ENCODE data around the gene HK3. TPM values are rescaled to one million over a fixed set of nuclear protein-coding genes. Genes with fewer than 3 reads are reported as not detected.

The HK3 gene
- total and polyA plus RNA-seq, 4 donors: 4.3 to 25.5 (median 13.3) TPM

GRCh38 chr5:176876506-176877431, 22.4 kb downstream of the HK3 start:
- Histone ChIP-seq H3K4me1 (ENCODE audit: control insufficient read depth in 4 of 4, insufficient read depth in 4 of 4, low read length in 3 of 4) (no peaks in the 10 kb centered on the region), H3K4me3 (ENCODE audit: low read depth in 1 of 3, low read length in 3 of 3) (no peak overlapping the region), H3K9me3 (ENCODE audit: control insufficient read depth in 4 of 4, low read length in 3 of 4) (no peaks in the 10 kb centered on the region), H3K9ac (ENCODE audit: low read depth in 1 of 2, low read length in 2 of 2) (no peak overlapping the region), H3K27ac (ENCODE audit: low read depth in 1 of 2, low read length in 2 of 2) (no peak overlapping the region), H3K36me3 (ENCODE audit: control insufficient read depth in 4 of 4, insufficient read depth in 3 of 4, low read depth in 1 of 4, low read length in 3 of 4) (no peaks in the 10 kb centered on the region), H3K27me3 (ENCODE audit: control insufficient read depth in 4 of 4, insufficient read depth in 4 of 4, low read length in 3 of 4) (no peaks in the 10 kb centered on the region)
- no peak for DNase-seq (ENCODE audit: low spot score)
- 81% methylated on average over 24 of the region's 24 CpGs for WGBS
- no peak for TF ChIP-seq NR2F2 (IDR thresholded peaks at IDR 0.05)
- TF ChIP-seq, protein P1, sequence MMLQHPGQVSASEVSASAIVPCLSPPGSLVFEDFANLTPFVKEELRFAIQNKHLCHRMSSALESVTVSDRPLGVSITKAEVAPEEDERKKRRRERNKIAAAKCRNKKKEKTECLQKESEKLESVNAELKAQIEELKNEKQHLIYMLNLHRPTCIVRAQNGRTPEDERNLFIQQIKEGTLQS (IDR thresholded peaks at IDR 0.05): no peak

GRCh38 chr5:176875783-176876505, 23.2 kb downstream of the HK3 start:
- Histone ChIP-seq H3K27ac (ENCODE audit: low read depth in 1 of 2, low read length in 2 of 2) (no peak overlapping the region), H3K27me3 (ENCODE audit: control insufficient read depth in 4 of 4, insufficient read depth in 4 of 4, low read length in 3 of 4) (no peaks in the 10 kb centered on the region), H3K9ac (ENCODE audit: low read depth in 1 of 2, low read length in 2 of 2) (no peak overlapping the region), H3K9me3 (ENCODE audit: control insufficient read depth in 4 of 4, low read length in 3 of 4) (no peaks in the 10 kb centered on the region), H3K4me3 (ENCODE audit: low read depth in 1 of 3, low read length in 3 of 3) (no peak overlapping the region), H3K4me1 (ENCODE audit: control insufficient read depth in 4 of 4, insufficient read depth in 4 of 4, low read length in 3 of 4) (no peaks in the 10 kb centered on the region), H3K36me3 (ENCODE audit: control insufficient read depth in 4 of 4, insufficient read depth in 3 of 4, low read depth in 1 of 4, low read length in 3 of 4) (no peaks in the 10 kb centered on the region)
- TF ChIP-seq GABPA (IDR thresholded peaks at IDR 0.05 in 1 of 2, conservative IDR thresholded peaks at IDR 0.05 in 1 of 2): no peak
- TF ChIP-seq RXRA (IDR thresholded peaks at IDR 0.05): no peak
- TF ChIP-seq EGR1 (IDR thresholded peaks at IDR 0.05; ENCODE audit: low read depth in 2 of 2): no peak
- TF ChIP-seq, protein P2, sequence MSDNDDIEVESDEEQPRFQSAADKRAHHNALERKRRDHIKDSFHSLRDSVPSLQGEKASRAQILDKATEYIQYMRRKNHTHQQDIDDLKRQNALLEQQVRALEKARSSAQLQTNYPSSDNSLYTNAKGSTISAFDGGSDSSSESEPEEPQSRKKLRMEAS (IDR thresholded peaks at IDR 0.05): no peak
- TF ChIP-seq FOXA1 (IDR thresholded peaks at IDR 0.05): no peak
- no peak for TF ChIP-seq REST (IDR thresholded peaks at IDR 0.05)
- TF ChIP-seq, protein P3, sequence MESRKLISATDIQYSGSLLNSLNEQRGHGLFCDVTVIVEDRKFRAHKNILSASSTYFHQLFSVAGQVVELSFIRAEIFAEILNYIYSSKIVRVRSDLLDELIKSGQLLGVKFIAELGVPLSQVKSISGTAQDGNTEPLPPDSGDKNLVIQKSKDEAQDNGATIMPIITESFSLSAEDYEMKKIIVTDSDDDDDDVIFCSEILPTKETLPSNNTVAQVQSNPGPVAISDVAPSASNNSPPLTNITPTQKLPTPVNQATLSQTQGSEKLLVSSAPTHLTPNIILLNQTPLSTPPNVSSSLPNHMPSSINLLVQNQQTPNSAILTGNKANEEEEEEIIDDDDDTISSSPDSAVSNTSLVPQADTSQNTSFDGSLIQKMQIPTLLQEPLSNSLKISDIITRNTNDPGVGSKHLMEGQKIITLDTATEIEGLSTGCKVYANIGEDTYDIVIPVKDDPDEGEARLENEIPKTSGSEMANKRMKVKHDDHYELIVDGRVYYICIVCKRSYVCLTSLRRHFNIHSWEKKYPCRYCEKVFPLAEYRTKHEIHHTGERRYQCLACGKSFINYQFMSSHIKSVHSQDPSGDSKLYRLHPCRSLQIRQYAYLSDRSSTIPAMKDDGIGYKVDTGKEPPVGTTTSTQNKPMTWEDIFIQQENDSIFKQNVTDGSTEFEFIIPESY (IDR thresholded peaks at IDR 0.05): no peak
- TF ChIP-seq JUND (IDR thresholded peaks at IDR 0.05): no peak
- TF ChIP-seq HNF4G (IDR thresholded peaks at IDR 0.05): no peak
- TF ChIP-seq SP1 (IDR thresholded peaks at IDR 0.05): no peak
- TF ChIP-seq, protein P1 (IDR thresholded peaks at IDR 0.05): no peak
- no peak for TF ChIP-seq YY1 (IDR thresholded peaks at IDR 0.05)
- TF ChIP-seq TAF1 (conservative IDR thresholded peaks at IDR 0.05): no peak
- no peak for TF ChIP-seq CTCF (IDR thresholded peaks at IDR 0.05; ENCODE audit: low read depth, low read length, missing input control)
- no peak for TF ChIP-seq HNF4A (conservative IDR thresholded peaks at IDR 0.05)
- no peak for TF ChIP-seq NR2F2 (IDR thresholded peaks at IDR 0.05)
- 54% methylated on average over 27 of the region's 27 CpGs for WGBS
- no peak for DNase-seq (ENCODE audit: low spot score)

All from liver (tissue), 9 donors.